Central memory CD8-positive, alpha-beta T cell (primary cell): ENCODE results near the gene TMEM150A.

ENCODE experiments used
- ATAC-seq: fragments of 150-1000 bp; cut with Tn5 transposase; replicated peaks from 2 replicates; pipeline ENCODE4 v1.10.0; 2022; ENCODE audit warnings: mild to moderate bottlenecking, moderate FRiP score, moderate number of reproducible peaks; ENCODE audit not compliant: poor library complexity, severe bottlenecking; ENCODE audit errors: extremely low read depth
- DNase-seq, 2 donors: peaks; one replicate each; pipeline ENCODE4 v3.0.0; 2021; ENCODE audit warnings: low spot score in 2 of 2
- H3K27ac Mint-ChIP-seq: one replicate; pipeline ENCODE4 v1.8.0; 2022; ENCODE audit warnings: low read depth, mild to moderate bottlenecking, moderate library complexity, mixed read lengths
- H3K27me3 Mint-ChIP-seq: one replicate; pipeline ENCODE4 v1.8.0; 2022; ENCODE audit warnings: mixed read lengths
- H3K36me3 Mint-ChIP-seq: one replicate; pipeline ENCODE4 v1.8.0; 2022; ENCODE audit warnings: mild to moderate bottlenecking, moderate library complexity, mixed read lengths; ENCODE audit not compliant: insufficient read depth
- H3K4me1 Mint-ChIP-seq: one replicate; pipeline ENCODE4 v1.8.0; 2022; ENCODE audit warnings: mixed read lengths
- H3K4me3 Mint-ChIP-seq: one replicate; pipeline ENCODE4 v1.8.0; 2022; ENCODE audit warnings: mild to moderate bottlenecking, moderate library complexity, mixed read lengths
- H3K9me3 Mint-ChIP-seq: one replicate; pipeline ENCODE4 v1.8.0; 2022; ENCODE audit warnings: mixed read lengths

Gene TMEM150A

GRCh38 chr2:85602476-85603234 lies at the start of gene TMEM150A:
TSS of gene TMEM150A (minus strand) at chr2:85602698. CDS start at chr2:85601948, 750 bp downstream.
- peak; percentile 93 for ATAC-seq
- Mint-ChIP-seq H3K4me1 (peaks cover 25% of the 10 kb centered on the region), H3K27me3 (no peaks in the 10 kb centered on the region), H3K27ac (peak within 1 kb of the TSS; percentile 87), H3K36me3 (peaks cover 18% of the 10 kb centered on the region), H3K4me3 (peak within 1 kb of the TSS; percentile 82), H3K9me3 (no peaks in the 10 kb centered on the region)
- peak; percentile 68 for DNase-seq

GRCh38 chr2:85652056-85652455 lies 49.6 kb upstream of the TMEM150A start:
- ATAC-seq (no peak), DNase-seq (no peak)
- Mint-ChIP-seq H3K36me3 (peaks cover 48% of the 10 kb centered on the region), H3K27me3 (no peaks in the 10 kb centered on the region), H3K4me3 (no peak overlapping the region), H3K4me1 (no peaks in the 10 kb centered on the region), H3K27ac (no peak overlapping the region), H3K9me3 (no peaks in the 10 kb centered on the region)

- H3K9me3 Mint-ChIP-seq, result no peaks in the 10 kb centered on the region
Measured at GRCh38 chr2:85651097-85651496, 48.6 kb upstream of the TMEM150A start.

GRCh38 chr2:85650456-85650855 lies 48.0 kb upstream of the TMEM150A start:
- no peak for ATAC-seq
- Mint-ChIP-seq H3K9me3 (no peaks in the 10 kb centered on the region), H3K4me3 (no peak overlapping the region), H3K27me3 (no peaks in the 10 kb centered on the region), H3K4me1 (no peaks in the 10 kb centered on the region), H3K27ac (no peak overlapping the region), H3K36me3 (peaks cover 62% of the 10 kb centered on the region)
- DNase-seq, result no peak

More at GRCh38 chr2:85651097-85651496, 48.6 kb upstream of the TMEM150A start:
- ATAC-seq (no peak), DNase-seq (no peak)
- H3K27ac Mint-ChIP-seq, result no peak overlapping the region
- H3K4me3 Mint-ChIP-seq, result no peak overlapping the region
- no peaks in the 10 kb centered on the region for H3K4me1 Mint-ChIP-seq
- no peaks in the 10 kb centered on the region for H3K27me3 Mint-ChIP-seq
- H3K36me3 Mint-ChIP-seq, result peaks cover 57% of the 10 kb centered on the region

- Mint-ChIP-seq H3K27me3 (no peaks in the 10 kb centered on the region), H3K9me3 (no peaks in the 10 kb centered on the region), H3K27ac (no peak overlapping the region), H3K4me1 (no peaks in the 10 kb centered on the region), H3K4me3 (no peak overlapping the region), H3K36me3 (peaks cover 66% of the 10 kb centered on the region)
- ATAC-seq (no peak), DNase-seq (no peak)
Measured at GRCh38 chr2:85649201-85650190, 47.0 kb upstream of the TMEM150A start.

GRCh38 chr2:85648619-85649018 lies 46.1 kb upstream of the TMEM150A start:
- peaks cover 72% of the 10 kb centered on the region for H3K36me3 Mint-ChIP-seq
- no peaks in the 10 kb centered on the region for H3K27me3 Mint-ChIP-seq
- DNase-seq (no peak), ATAC-seq (no peak)
- H3K4me1 Mint-ChIP-seq, result no peaks in the 10 kb centered on the region
- no peak overlapping the region for H3K27ac Mint-ChIP-seq
- no peak overlapping the region for H3K4me3 Mint-ChIP-seq
- no peaks in the 10 kb centered on the region for H3K9me3 Mint-ChIP-seq

GRCh38 chr2:85647823-85648526 lies 45.5 kb upstream of the TMEM150A start:
- DNase-seq (no peak), ATAC-seq (no peak)
- Mint-ChIP-seq H3K9me3 (no peaks in the 10 kb centered on the region), H3K4me1 (no peaks in the 10 kb centered on the region), H3K4me3 (no peak overlapping the region), H3K27ac (no peak overlapping the region), H3K36me3 (peaks cover 75% of the 10 kb centered on the region), H3K27me3 (no peaks in the 10 kb centered on the region)

- peaks cover 83% of the 10 kb centered on the region for H3K36me3 Mint-ChIP-seq
- ATAC-seq, result no peak
- peaks cover 6% of the 10 kb centered on the region for H3K4me1 Mint-ChIP-seq
- no peaks in the 10 kb centered on the region for H3K27me3 Mint-ChIP-seq
- no peak overlapping the region for H3K27ac Mint-ChIP-seq
- H3K4me3 Mint-ChIP-seq, result no peak overlapping the region
- DNase-seq, result no peak
- H3K9me3 Mint-ChIP-seq, result no peaks in the 10 kb centered on the region
Measured at GRCh38 chr2:85646166-85646565, 43.7 kb upstream of the TMEM150A start.

GRCh38 chr2:85644909-85645308 lies 42.4 kb upstream of the TMEM150A start:
- H3K36me3 Mint-ChIP-seq, result peaks cover 85% of the 10 kb centered on the region
- no peaks in the 10 kb centered on the region for H3K9me3 Mint-ChIP-seq
- no peak for DNase-seq
- no peak overlapping the region for H3K27ac Mint-ChIP-seq
- H3K27me3 Mint-ChIP-seq, result no peaks in the 10 kb centered on the region
- H3K4me3 Mint-ChIP-seq, result no peak overlapping the region
- ATAC-seq, result no peak
- H3K4me1 Mint-ChIP-seq, result peaks cover 6% of the 10 kb centered on the region

GRCh38 chr2:85642725-85643124 lies 40.2 kb upstream of the TMEM150A start:
- peaks cover 6% of the 10 kb centered on the region for H3K4me1 Mint-ChIP-seq
- ATAC-seq (no peak), DNase-seq (no peak)
- H3K27me3 Mint-ChIP-seq, result no peaks in the 10 kb centered on the region
- H3K36me3 Mint-ChIP-seq, result peaks cover 93% of the 10 kb centered on the region
- no peaks in the 10 kb centered on the region for H3K9me3 Mint-ChIP-seq
- no peak overlapping the region for H3K4me3 Mint-ChIP-seq
- H3K27ac Mint-ChIP-seq, result peak overlapping the region; percentile 67

- no peaks in the 10 kb centered on the region for H3K27me3 Mint-ChIP-seq
- ATAC-seq (no peak), DNase-seq (no peak)
- H3K4me1 Mint-ChIP-seq, result peaks cover 20% of the 10 kb centered on the region
- no peaks in the 10 kb centered on the region for H3K9me3 Mint-ChIP-seq
- H3K4me3 Mint-ChIP-seq, result no peak overlapping the region
- H3K36me3 Mint-ChIP-seq, result peaks cover 84% of the 10 kb centered on the region
- no peak overlapping the region for H3K27ac Mint-ChIP-seq
Measured at GRCh38 chr2:85635636-85636035, 33.1 kb upstream of the TMEM150A start.

- Mint-ChIP-seq H3K9me3 (no peaks in the 10 kb centered on the region), H3K36me3 (peaks cover 84% of the 10 kb centered on the region), H3K4me3 (no peak overlapping the region), H3K4me1 (peaks cover 20% of the 10 kb centered on the region), H3K27ac (no peak overlapping the region), H3K27me3 (no peaks in the 10 kb centered on the region)
- ATAC-seq (no peak), DNase-seq (no peak)
Measured at GRCh38 chr2:85635011-85635410, 32.5 kb upstream of the TMEM150A start.
